ENCODE results near the gene PNKD.

GRCh38 chr2:218276986-218277755 is 6.9 kb downstream of the PNKD start:
- TF ChIP-seq CTCF (IDR thresholded peaks at IDR 0.05): no peak
- no peak for TF ChIP-seq POLR2A (IDR thresholded peaks at IDR 0.05)
